IPS DF 6.9 (cell line): ENCODE data around the gene PGBD5.
"Not testable (repeated sequence)": the region's sequence is repeated elsewhere in the genome, so short reads cannot be mapped to it uniquely, and the experiment has no call there.

ENCODE experiments used
- DNase-seq: peaks from one replicate; pipeline ENCODE4 v3.0.0-alpha.2; 2013; ENCODE audit warnings: low read depth, low spot score
- H3K27ac ChIP-seq: one replicate; pipeline ENCODE4 v1.5.1; 2013; ENCODE audit warnings: low read length, control low read depth
- H3K27me3 ChIP-seq: 2 replicates; pipeline ENCODE4 v1.6.1; 2013; ENCODE audit warnings: mild to moderate bottlenecking, low read length; ENCODE audit not compliant: control insufficient read depth, insufficient read depth
- H3K36me3 ChIP-seq: 2 replicates; pipeline ENCODE4 v1.6.1; 2013; ENCODE audit warnings: low read length; ENCODE audit not compliant: control insufficient read depth, insufficient read depth
- H3K4me1 ChIP-seq: 2 replicates; pipeline ENCODE4 v1.6.1; 2013; ENCODE audit warnings: low read length; ENCODE audit not compliant: control insufficient read depth, insufficient read depth
- H3K4me3 ChIP-seq: 2 replicates; pipeline ENCODE4 v1.5.1; 2013; ENCODE audit warnings: mild to moderate bottlenecking, low read length
- H3K9me3 ChIP-seq: 2 replicates; pipeline ENCODE4 v1.6.1; 2013; ENCODE audit warnings: low read length, inconsistent platforms; ENCODE audit not compliant: control insufficient read depth, insufficient read depth
- WGBS: extraction: QIAGEN DNeasy Blood & Tissue Kit; methylation state at CpG from one replicate; pipeline ENCODE4 v1.1.7; 2013; ENCODE audit warnings: mixed read lengths, missing lambda C conversion rate; ENCODE audit not compliant: insufficient read length, insufficient coverage; 5-methylcytosine and 5-hydroxymethylcytosine counted together

PGBD5 gene

DNA sequence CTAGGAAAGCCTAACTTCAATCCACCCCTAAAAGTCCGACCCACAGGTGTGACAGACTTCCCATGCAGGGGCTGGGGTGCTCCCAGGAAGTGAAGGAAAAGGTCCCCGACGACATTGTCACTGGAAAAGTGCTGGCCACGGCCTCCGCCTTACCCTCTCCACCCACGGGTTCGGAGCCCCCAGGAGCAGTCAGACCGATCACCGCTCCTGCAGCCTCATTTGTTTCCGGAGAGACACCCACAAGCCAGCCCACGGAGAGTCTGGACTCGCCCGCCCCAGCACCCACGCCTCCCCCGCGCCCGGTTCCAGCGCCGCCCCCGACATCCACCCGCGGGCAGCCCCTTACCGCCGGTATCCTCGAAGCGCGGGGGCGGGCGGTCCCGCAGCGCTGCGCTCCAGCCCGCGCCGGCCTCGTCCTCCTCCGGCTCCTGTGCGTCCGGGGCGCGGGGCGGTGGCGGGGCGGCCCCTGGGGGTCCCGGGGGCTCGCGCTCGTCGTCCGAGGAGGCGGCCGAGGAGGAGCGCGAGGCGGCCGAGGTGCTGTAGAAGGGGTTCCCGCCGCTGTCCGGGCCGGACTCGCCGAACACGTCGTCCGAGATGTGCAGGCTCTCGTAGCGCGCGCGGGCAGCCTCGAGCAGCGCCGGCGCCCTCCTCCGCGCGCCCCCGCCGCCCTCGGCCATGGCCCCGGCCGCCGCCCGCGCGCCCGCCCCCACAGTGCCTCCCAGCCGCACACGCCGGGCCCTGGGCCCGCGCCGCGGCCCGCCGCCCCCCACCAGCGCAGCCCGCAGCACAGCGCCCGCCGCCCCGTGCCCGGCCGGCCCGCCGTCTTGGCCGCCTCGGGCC, 660 bp downstream of the PGBD5 start:
- H3K9me3 ChIP-seq = no peaks in the 10 kb centered on the region
- peaks cover 19% of the 10 kb centered on the region for H3K4me1 ChIP-seq
- H3K36me3 ChIP-seq = no peaks in the 10 kb centered on the region
- peak overlapping the region; percentile 77; the same call in 1 of the 2 replicates for H3K4me3 ChIP-seq
- H3K27ac ChIP-seq = no peak overlapping the region
- H3K27me3 ChIP-seq = peaks cover 5% of the 10 kb centered on the region; the same call in 1 of the 2 replicates
- no CpG with 5 or more reads among the region's 108 CpGs for WGBS
- no peak for DNase-seq

DNA sequence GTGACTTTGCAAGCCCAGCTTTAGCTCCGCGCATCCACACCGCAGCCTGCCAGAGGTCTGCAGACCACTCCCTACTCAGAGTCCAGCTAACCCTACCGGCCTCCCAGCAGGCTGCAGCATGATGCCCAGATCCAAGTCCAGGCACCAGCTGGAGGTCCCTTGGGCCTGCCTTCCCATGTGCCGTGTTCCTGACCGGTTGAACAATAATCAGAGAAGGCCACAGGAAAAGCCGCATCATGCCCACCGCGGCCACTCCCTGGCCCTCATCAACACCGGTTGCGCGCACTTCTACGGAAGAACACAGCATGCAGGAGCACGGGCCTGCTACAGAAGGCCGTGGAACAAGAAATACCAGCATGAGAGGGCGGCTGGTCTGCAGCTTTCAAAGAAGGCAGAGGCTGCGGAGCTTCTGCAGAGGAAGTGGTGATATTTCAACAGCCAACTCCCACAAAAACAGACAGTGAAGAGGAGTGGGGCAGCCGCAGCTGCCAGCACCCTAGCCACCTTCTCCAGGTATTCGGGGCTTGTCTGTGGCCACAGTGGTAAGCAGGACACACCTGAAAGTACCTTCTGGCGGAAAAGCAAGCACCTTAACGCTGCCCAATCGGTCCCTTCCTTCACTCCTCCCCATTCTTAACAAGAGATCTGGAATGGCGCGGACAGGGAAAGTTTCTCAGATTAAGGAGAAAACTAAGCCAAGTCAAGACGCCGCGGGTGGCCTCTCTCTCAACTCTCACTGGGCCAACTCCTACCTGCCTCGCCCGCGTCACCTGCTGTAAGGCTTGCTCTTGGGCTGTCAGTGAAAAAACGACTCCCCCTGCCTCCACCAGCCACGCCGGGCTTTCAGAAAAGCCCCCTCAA, 1.5 kb downstream of the PGBD5 start:
- DNase-seq = no peak
- H3K27me3 ChIP-seq = peaks cover 5% of the 10 kb centered on the region; the same call in 1 of the 2 replicates
- H3K4me1 ChIP-seq = peaks cover 18% of the 10 kb centered on the region
- no peaks in the 10 kb centered on the region for H3K9me3 ChIP-seq
- peak overlapping the region; percentile 77; the same call in 1 of the 2 replicates for H3K4me3 ChIP-seq
- no CpG with 5 or more reads among the region's 33 CpGs for WGBS
- H3K36me3 ChIP-seq = no peaks in the 10 kb centered on the region
- H3K27ac ChIP-seq = no peak overlapping the region

- Histone ChIP-seq H3K4me3 (no peak overlapping the region; the same call in 1 of the 2 replicates), H3K27ac (no peak overlapping the region), H3K36me3 (no peaks in the 10 kb centered on the region), H3K27me3 (peaks cover 5% of the 10 kb centered on the region; the same call in 1 of the 2 replicates), H3K9me3 (no peaks in the 10 kb centered on the region), H3K4me1 (peaks cover 15% of the 10 kb centered on the region; the same call in 1 of the 2 replicates)
- WGBS = no CpG with 5 or more reads among the region's 4 CpGs
- no peak for DNase-seq
Measured at GRCh38 chr1:230423951-230424350, 2.2 kb downstream of the PGBD5 start.

DNA sequence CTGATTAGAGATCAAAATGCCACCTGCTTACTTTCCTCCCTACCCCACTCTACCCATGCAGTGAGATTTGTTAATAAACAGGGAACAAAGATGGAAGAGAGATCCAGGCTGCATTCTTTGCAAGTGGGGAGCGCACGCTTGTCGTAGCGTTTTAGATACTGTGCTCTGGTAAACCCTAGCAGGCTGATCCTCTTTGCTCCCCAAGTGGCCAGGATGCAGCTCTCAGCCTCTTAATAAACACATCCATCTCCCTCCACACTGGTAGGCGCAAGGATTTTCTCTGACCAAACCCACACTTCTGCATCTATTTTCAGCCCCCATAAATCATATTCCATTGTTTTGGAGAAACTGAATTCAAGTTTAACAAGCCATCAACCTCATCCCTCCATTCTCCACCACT, 2.9 kb downstream of the PGBD5 start:
- Histone ChIP-seq H3K36me3 (no peaks in the 10 kb centered on the region), H3K4me1 (peaks cover 15% of the 10 kb centered on the region; the same call in 1 of the 2 replicates), H3K27ac (no peak overlapping the region), H3K4me3 (no peak overlapping the region), H3K27me3 (peaks cover 5% of the 10 kb centered on the region; the same call in 1 of the 2 replicates), H3K9me3 (no peaks in the 10 kb centered on the region)
- no peak for DNase-seq
- no CpG with 5 or more reads among the region's 5 CpGs for WGBS

DNA sequence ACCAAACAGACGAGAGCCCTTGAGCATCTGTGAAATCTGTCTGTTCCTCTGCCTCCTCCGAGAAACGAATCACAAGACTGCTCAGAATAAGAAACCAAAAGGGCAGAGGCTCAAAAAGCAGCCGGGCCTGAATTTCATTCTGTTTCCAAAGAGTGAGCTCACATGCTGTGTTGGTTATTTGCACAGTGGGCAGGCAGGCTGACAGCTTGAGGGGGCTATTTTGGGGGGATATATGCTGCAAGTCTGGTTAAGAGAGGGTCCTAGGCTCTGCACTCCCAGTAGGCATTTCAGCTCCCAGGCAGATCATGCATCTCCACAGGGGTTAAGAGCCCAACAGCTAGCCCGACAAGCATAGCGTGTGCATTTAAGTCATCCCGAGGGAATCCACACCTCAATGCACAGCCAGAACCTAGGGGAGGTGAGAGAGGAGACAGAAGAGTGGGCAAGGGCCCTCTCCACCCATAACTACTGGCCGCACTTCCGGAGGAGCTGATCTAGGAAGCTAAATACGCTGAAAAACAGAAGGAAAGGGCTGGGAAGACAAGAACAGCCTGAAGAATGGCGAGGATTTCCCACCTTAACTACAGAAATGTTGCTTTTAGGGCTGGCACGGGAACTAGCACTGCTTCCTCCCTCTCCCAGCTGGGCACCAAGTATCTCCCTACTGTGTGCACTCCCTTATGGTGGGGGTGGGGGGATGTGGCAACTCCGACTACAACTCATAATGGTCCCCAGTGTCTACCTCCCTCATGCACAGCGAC, 3.7 kb downstream of the PGBD5 start:
- peaks cover 5% of the 10 kb centered on the region; the same call in 1 of the 2 replicates for H3K27me3 ChIP-seq
- H3K4me3 ChIP-seq = no peak overlapping the region
- no peak for DNase-seq
- H3K27ac ChIP-seq = no peak overlapping the region
- WGBS = no CpG with 5 or more reads among the region's 14 CpGs
- H3K36me3 ChIP-seq = no peaks in the 10 kb centered on the region
- no peaks in the 10 kb centered on the region for H3K9me3 ChIP-seq
- H3K4me1 ChIP-seq = peaks cover 15% of the 10 kb centered on the region; the same call in 1 of the 2 replicates

DNA sequence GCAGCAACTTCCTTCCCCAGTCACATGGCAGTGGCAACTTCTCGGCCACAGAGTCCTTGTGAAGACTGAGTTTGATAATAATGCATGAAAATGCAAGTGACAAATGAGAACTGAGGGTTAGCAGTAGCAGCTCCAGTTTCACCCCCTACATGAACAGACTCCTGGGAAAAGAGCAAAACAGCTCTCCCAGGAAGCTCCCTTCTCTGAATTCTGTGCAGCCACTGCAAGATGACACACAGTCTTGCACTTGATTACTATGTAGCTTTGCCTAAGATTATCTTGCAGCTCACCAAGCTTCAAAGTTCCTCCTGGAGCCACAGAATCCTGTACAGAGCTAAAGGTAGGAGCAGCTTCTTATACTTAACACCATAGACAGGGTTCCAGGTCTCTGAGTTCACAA, 4.7 kb downstream of the PGBD5 start:
- no peaks in the 10 kb centered on the region for H3K9me3 ChIP-seq
- peaks cover 13% of the 10 kb centered on the region; the same call in 1 of the 2 replicates for H3K4me1 ChIP-seq
- H3K4me3 ChIP-seq = no peak overlapping the region
- no peaks in the 10 kb centered on the region for H3K36me3 ChIP-seq
- DNase-seq = no peak
- peaks cover 5% of the 10 kb centered on the region; the same call in 1 of the 2 replicates for H3K27me3 ChIP-seq
- no peak overlapping the region for H3K27ac ChIP-seq
- no CpG with 5 or more reads among the region's 1 CpG for WGBS

DNA sequence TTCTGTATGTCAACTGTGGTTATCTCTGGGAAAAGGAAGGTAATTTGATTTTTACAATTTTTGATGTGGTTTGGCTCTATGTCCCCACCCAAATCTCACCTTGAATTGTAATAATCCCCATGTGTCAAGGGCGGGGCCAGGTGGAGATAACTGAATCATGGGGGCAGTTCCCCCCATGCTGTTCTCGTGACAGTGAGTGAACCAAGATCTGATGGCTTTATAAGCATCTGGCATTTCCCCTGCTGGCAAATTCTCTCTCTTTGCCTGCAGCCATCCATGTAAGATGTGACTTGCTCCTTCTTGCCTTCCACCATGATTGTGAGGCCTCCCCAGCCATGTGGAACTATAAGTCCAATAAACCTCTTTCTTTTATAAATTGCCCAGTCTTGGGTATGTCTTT, 5.8 kb downstream of the PGBD5 start:
- H3K36me3 ChIP-seq, H3K4me3 ChIP-seq, DNase-seq, H3K9me3 ChIP-seq, H3K27me3 ChIP-seq, H3K27ac ChIP-seq: not testable (repeated sequence)
- WGBS = no CpG with 5 or more reads among the region's 2 CpGs
- H3K4me1 ChIP-seq = peaks cover 13% of the 10 kb centered on the region; the same call in 1 of the 2 replicates

GRCh38 chr1:230416430-230416829, 9.7 kb downstream of the PGBD5 start:
- H3K4me3 ChIP-seq = no peak overlapping the region
- no CpG with 5 or more reads among the region's 7 CpGs for WGBS
- H3K27ac ChIP-seq = no peak overlapping the region
- H3K9me3 ChIP-seq = no peaks in the 10 kb centered on the region
- H3K27me3 ChIP-seq = no peaks in the 10 kb centered on the region
- DNase-seq = no peak
- H3K4me1 ChIP-seq = no peaks in the 10 kb centered on the region
- no peaks in the 10 kb centered on the region for H3K36me3 ChIP-seq

DNA sequence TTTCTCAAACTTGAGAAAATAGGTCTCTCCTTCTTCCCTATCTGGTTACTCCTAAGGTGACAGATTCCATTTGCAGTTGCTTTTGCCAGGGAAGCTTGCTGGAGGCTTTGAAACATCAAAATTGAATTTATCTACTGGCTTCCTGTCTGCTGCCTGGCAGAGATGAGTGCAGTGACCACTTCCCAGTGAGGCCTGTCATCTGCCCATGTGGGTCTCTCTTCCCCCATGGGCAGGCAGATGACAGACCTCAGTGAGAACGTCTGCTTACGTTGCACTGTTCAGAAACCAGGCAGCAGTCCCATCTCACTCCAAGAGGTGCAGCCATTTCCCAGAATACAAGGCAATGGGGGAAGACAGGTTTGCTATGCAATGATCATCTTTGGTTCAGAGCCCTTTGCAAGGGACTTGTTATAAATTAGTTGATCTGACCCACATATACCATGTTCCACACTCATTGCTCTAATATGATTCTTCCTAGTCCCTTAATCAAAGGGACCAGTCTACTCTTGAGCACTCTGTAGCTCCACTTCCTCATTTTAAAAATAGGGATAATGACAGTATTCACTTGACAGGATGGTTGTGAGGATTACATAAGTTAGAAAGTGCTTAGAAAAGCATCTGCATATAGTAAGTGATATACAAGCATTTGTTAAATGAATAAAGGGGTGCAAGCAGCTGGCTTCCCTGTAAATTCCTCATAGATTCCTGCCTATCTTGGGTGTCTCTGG, 10.6 kb downstream of the PGBD5 start:
- no peak overlapping the region for H3K27ac ChIP-seq
- H3K4me3 ChIP-seq = no peak overlapping the region
- no peaks in the 10 kb centered on the region for H3K4me1 ChIP-seq
- H3K9me3 ChIP-seq = no peaks in the 10 kb centered on the region
- no peaks in the 10 kb centered on the region for H3K27me3 ChIP-seq
- WGBS = no CpG with 5 or more reads among the region's 2 CpGs
- no peak for DNase-seq
- H3K36me3 ChIP-seq = no peaks in the 10 kb centered on the region
